Natural killer cell (primary cell): Measurements from ENCODE around the gene UBAC2. TPM values are rescaled to one million over a fixed set of nuclear protein-coding genes. Genes with fewer than 3 reads are reported as not detected.

Source experiments
- ATAC-seq, 3 donors: fragments of 150-1000 bp in 2 of 3; fragments of 200-7000 bp in 1 of 3; cut with Tn5 transposase; 1 replicate in 1 of 3; 2 replicates in 2 of 3; pipeline ENCODE4 v1.10.0; 2021; ENCODE audit warnings: mild to moderate bottlenecking in 2 of 3, moderate library complexity in 2 of 3
- DNase-seq, 2 donors: peaks; one replicate each; pipeline versions ENCODE4 v3.0.0 to v3.0.0-alpha.2; 2013 to 2021; ENCODE audit warnings: mixed read lengths in 1 of 2
- H3K27ac ChIP-seq: one replicate; pipeline ENCODE4 v1.5.1; 2013; ENCODE audit warnings: mild to moderate bottlenecking, low read length
- H3K27me3 ChIP-seq: one replicate; pipeline ENCODE4 v1.6.1; 2013; ENCODE audit warnings: low read length; ENCODE audit not compliant: control insufficient read depth, insufficient read depth
- H3K36me3 ChIP-seq: one replicate; pipeline ENCODE4 v1.6.1; 2013; ENCODE audit warnings: low read length; ENCODE audit not compliant: control insufficient read depth, insufficient read depth
- H3K4me1 ChIP-seq: one replicate; pipeline ENCODE4 v1.6.1; 2013; ENCODE audit warnings: low read length; ENCODE audit not compliant: control insufficient read depth, insufficient read depth
- H3K4me3 ChIP-seq: one replicate; pipeline ENCODE4 v1.5.1; 2013; ENCODE audit warnings: low read length
- H3K9me3 ChIP-seq: one replicate; pipeline ENCODE4 v1.6.1; 2013; ENCODE audit warnings: low read length; ENCODE audit not compliant: control insufficient read depth, insufficient read depth
- H3K27ac Mint-ChIP-seq, 2 donors: one replicate each; pipeline ENCODE4 v1.8.0; 2022; ENCODE audit warnings: mild to moderate bottlenecking in 2 of 2, mixed read lengths in 2 of 2, moderate library complexity in 1 of 2
- H3K27me3 Mint-ChIP-seq, 2 donors: one replicate each; pipeline ENCODE4 v1.8.0; 2022; ENCODE audit warnings: low read depth in 2 of 2, mixed read lengths in 2 of 2
- H3K36me3 Mint-ChIP-seq: one replicate; pipeline ENCODE4 v1.8.0; 2022; ENCODE audit warnings: mixed read lengths
- H3K4me1 Mint-ChIP-seq, 2 donors: one replicate each; pipeline ENCODE4 v1.8.0; 2022; ENCODE audit warnings: mixed read lengths in 2 of 2
- H3K4me3 Mint-ChIP-seq: one replicate; pipeline ENCODE4 v1.8.0; 2022; ENCODE audit warnings: mild to moderate bottlenecking, moderate library complexity, mixed read lengths
- H3K9me3 Mint-ChIP-seq, 2 donors: one replicate each; pipeline ENCODE4 v1.8.0; 2022; ENCODE audit warnings: mixed read lengths in 2 of 2
- WGBS: methylation state at CpG from one replicate; pipeline ENCODE4 v1.1.7; 2013; ENCODE audit warnings: missing lambda C conversion rate; ENCODE audit not compliant: insufficient coverage; 5-methylcytosine and 5-hydroxymethylcytosine counted together
- intact Hi-C: fragments of 100-400 bp; cut with micrococcal nuclease; formaldehyde crosslinking; loops from one replicate; pipeline ENCODE4 v1.14.2; 2022
- total RNA-seq, 4 donors: library from RNA; stranded (reverse); fragments of 120-200 nt in 1 of 4; gene quantifications; one replicate each; pipeline versions ENCODE4 v1.2.3 to v1.2.4, GENCODE V29; 2013 to 2022
- TF ChIP-seq, protein P1 (sequence below): fragments of 200-600 bp; IDR thresholded peaks from one replicate; pipeline ENCODE4 v1.8.0; 2022; ENCODE audit warnings: antibody characterized with exemption

UBAC2 gene
- total RNA-seq, 3 donors from 2014 or later (not counting 1 experiment from before 2014, with no cell fraction given), result 50.6 to 59.1 (median 56.4) TPM

- intact Hi-C loops, result no loop called here
- TF ChIP-seq, protein P1, sequence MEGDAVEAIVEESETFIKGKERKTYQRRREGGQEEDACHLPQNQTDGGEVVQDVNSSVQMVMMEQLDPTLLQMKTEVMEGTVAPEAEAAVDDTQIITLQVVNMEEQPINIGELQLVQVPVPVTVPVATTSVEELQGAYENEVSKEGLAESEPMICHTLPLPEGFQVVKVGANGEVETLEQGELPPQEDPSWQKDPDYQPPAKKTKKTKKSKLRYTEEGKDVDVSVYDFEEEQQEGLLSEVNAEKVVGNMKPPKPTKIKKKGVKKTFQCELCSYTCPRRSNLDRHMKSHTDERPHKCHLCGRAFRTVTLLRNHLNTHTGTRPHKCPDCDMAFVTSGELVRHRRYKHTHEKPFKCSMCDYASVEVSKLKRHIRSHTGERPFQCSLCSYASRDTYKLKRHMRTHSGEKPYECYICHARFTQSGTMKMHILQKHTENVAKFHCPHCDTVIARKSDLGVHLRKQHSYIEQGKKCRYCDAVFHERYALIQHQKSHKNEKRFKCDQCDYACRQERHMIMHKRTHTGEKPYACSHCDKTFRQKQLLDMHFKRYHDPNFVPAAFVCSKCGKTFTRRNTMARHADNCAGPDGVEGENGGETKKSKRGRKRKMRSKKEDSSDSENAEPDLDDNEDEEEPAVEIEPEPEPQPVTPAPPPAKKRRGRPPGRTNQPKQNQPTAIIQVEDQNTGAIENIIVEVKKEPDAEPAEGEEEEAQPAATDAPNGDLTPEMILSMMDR, result no peak
- peaks cover 32 to 34% of the 10 kb centered on the region in 2 donors for H3K4me1 Mint-ChIP-seq
- Histone ChIP-seq H3K9me3 (no peaks in the 10 kb centered on the region), H3K4me1 (peaks cover 92% of the 10 kb centered on the region), H3K36me3 (no peaks in the 10 kb centered on the region), H3K27me3 (no peaks in the 10 kb centered on the region), H3K27ac (no peak overlapping the region), H3K4me3 (no peak overlapping the region)
- DNase-seq (peak in 1 of 2 donors; percentile 1), ATAC-seq (no peak)
- 75% methylated on average over 13 of the region's 15 CpGs for WGBS
- H3K27me3 Mint-ChIP-seq, result peaks cover 20 to 30% of the 10 kb centered on the region in 2 donors
- no peak overlapping the region for H3K4me3 Mint-ChIP-seq
- H3K9me3 Mint-ChIP-seq, result no peaks in the 10 kb centered on the region
- no peaks in the 10 kb centered on the region for H3K36me3 Mint-ChIP-seq
- no peak overlapping the region for H3K27ac Mint-ChIP-seq
Measured at GRCh38 chr13:99418103-99418842, 217.6 kb downstream of the UBAC2 start.

- H3K27me3 Mint-ChIP-seq, result peaks cover 21 to 30% of the 10 kb centered on the region in 2 donors
- no peak overlapping the region for H3K27ac Mint-ChIP-seq
- no peak overlapping the region for H3K4me3 ChIP-seq
- 86% methylated on average over 4 of the region's 4 CpGs for WGBS
- TF ChIP-seq, protein P1, result no peak
- H3K36me3 ChIP-seq, result no peaks in the 10 kb centered on the region
- H3K27me3 ChIP-seq, result no peaks in the 10 kb centered on the region
- H3K9me3 ChIP-seq, result no peaks in the 10 kb centered on the region
- no peak overlapping the region for H3K27ac ChIP-seq
- H3K36me3 Mint-ChIP-seq, result no peaks in the 10 kb centered on the region
- H3K4me1 Mint-ChIP-seq, result peaks cover 32 to 35% of the 10 kb centered on the region in 2 donors
- intact Hi-C loops, result no loop called here
- H3K4me3 Mint-ChIP-seq, result no peak overlapping the region
- ATAC-seq (no peak), DNase-seq (no peak)
- no peaks in the 10 kb centered on the region for H3K9me3 Mint-ChIP-seq
- H3K4me1 ChIP-seq, result peaks cover 87% of the 10 kb centered on the region
Measured at GRCh38 chr13:99418843-99419140, 218.1 kb downstream of the UBAC2 start.

DNA sequence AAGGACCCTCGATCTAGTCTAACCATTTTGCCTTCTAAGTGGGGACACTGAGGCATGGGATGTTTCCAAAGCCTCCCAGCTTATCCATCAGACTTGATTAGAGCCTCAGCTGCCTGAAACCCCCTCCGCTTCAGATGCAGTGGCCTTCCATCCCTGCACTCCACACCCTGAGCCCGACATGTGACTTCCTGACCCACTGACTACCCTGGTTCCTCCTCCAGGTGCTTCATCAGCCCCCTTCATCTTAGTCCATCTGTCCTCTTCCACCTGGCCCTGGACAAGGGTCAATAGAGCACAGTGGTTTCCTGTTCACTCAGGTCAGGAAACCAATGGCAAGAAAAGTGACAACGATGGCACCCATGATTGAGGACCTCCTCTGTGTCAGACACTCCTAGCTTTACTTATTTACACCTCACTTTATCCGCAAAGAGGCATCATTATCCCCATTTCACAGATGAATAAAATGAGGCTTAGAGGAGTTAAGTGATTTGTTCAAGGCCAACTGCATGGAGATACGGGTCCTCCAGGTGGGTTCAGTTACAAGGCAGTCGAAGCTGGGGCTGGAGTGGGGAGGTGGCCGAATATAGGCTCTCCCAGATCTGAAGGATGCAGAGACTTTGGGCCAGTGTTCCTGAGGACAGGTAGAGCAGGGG is 219.1 kb downstream of the UBAC2 start:
- peaks cover 32 to 39% of the 10 kb centered on the region in 2 donors for H3K4me1 Mint-ChIP-seq
- peak overlapping the region; percentile 51 to 71 for H3K27ac Mint-ChIP-seq
- ATAC-seq (peak in 2 of 3 donors; percentile 8 to 9), DNase-seq (no peak)
- no peaks in the 10 kb centered on the region for H3K36me3 Mint-ChIP-seq
- Histone ChIP-seq H3K27me3 (no peaks in the 10 kb centered on the region), H3K4me3 (no peak overlapping the region), H3K4me1 (peaks cover 88% of the 10 kb centered on the region), H3K27ac (peak overlapping the region; percentile 63), H3K9me3 (no peaks in the 10 kb centered on the region), H3K36me3 (no peaks in the 10 kb centered on the region)
- peaks cover 24 to 30% of the 10 kb centered on the region in 2 donors for H3K27me3 Mint-ChIP-seq
- H3K9me3 Mint-ChIP-seq, result no peaks in the 10 kb centered on the region
- TF ChIP-seq, protein P1, result no peak
- 33% methylated on average over 7 of the region's 8 CpGs for WGBS
- intact Hi-C loops, result no loop called here
- H3K4me3 Mint-ChIP-seq, result peak overlapping the region; percentile 47
